ENCODE results near the gene DUOXA2. TPM values are rescaled to one million over a fixed set of nuclear protein-coding genes. Genes with fewer than 3 reads are reported as not detected.
A peak's percentile ranks its signal among the peaks of the same experiment; 100 is the strongest.

Gene DUOXA2
- total RNA-seq, 2 donors from 2014 or later, result not detected

- Histone ChIP-seq H3K4me1 (peaks cover 0 to 19% of the 10 kb centered on the region in 2 donors), H3K27me3 (no peaks in the 10 kb centered on the region), H3K9me3 (no peaks in the 10 kb centered on the region), H3K27ac (no peak overlapping the region), H3K4me3 (no peak overlapping the region), H3K36me3 (no peaks in the 10 kb centered on the region)
- no peak for DNase-seq (ENCODE audit: low spot score)
- TF ChIP-seq CTCF (IDR thresholded peaks at IDR 0.05), result no peak
Observed at GRCh38 chr15:45163508-45163856, 49.4 kb downstream of the DUOXA2 start.

- Histone ChIP-seq H3K27me3 (no peaks in the 10 kb centered on the region), H3K4me3 (no peak overlapping the region), H3K4me1 (peaks cover 0 to 19% of the 10 kb centered on the region in 2 donors), H3K27ac (no peak overlapping the region), H3K9me3 (no peaks in the 10 kb centered on the region), H3K36me3 (no peaks in the 10 kb centered on the region)
- DNase-seq (ENCODE audit: low spot score), result no peak
- no peak for TF ChIP-seq CTCF (IDR thresholded peaks at IDR 0.05)
Observed at GRCh38 chr15:45164914-45165313, 50.8 kb downstream of the DUOXA2 start.

- H3K27ac ChIP-seq, result no peak overlapping the region
- H3K27me3 ChIP-seq, result no peaks in the 10 kb centered on the region
- TF ChIP-seq CTCF (IDR thresholded peaks at IDR 0.05), result no peak
- no peak overlapping the region for H3K4me3 ChIP-seq
- H3K4me1 ChIP-seq, result peaks cover 0 to 19% of the 10 kb centered on the region in 2 donors
- no peaks in the 10 kb centered on the region for H3K9me3 ChIP-seq
- no peaks in the 10 kb centered on the region for H3K36me3 ChIP-seq
- no peak for DNase-seq (ENCODE audit: low spot score)
Observed at GRCh38 chr15:45165536-45165935, 51.4 kb downstream of the DUOXA2 start.

- H3K27me3 ChIP-seq, result no peaks in the 10 kb centered on the region
- H3K4me1 ChIP-seq, result peaks cover 0 to 19% of the 10 kb centered on the region in 2 donors
- DNase-seq (ENCODE audit: low spot score), result peak; percentile 87
- no peaks in the 10 kb centered on the region for H3K9me3 ChIP-seq
- H3K4me3 ChIP-seq, result peak overlapping the region; percentile 65 to 73
- no peaks in the 10 kb centered on the region for H3K36me3 ChIP-seq
- H3K27ac ChIP-seq, result peak overlapping the region; percentile 95
- TF ChIP-seq CTCF (IDR thresholded peaks at IDR 0.05), result peak in 1 of 2 donors; percentile 63
Observed at GRCh38 chr15:45166834-45167630, 52.9 kb downstream of the DUOXA2 start.

- Histone ChIP-seq H3K27ac (peak overlapping the region; percentile 95), H3K27me3 (no peaks in the 10 kb centered on the region), H3K4me1 (peaks cover 0 to 15% of the 10 kb centered on the region in 2 donors), H3K4me3 (peak overlapping the region; percentile 65 to 73), H3K9me3 (no peaks in the 10 kb centered on the region), H3K36me3 (no peaks in the 10 kb centered on the region)
- no peak for DNase-seq (ENCODE audit: low spot score)
- no peak for TF ChIP-seq CTCF (IDR thresholded peaks at IDR 0.05)
Observed at GRCh38 chr15:45167631-45168205, 53.6 kb downstream of the DUOXA2 start.

Other genes with a start within 250 kb of the DUOXA2 start
- gene TERB2, start 157.6 kb upstream of the DUOXA2 start, total RNA-seq, result not detected
- gene SORD, start 91.1 kb upstream of the DUOXA2 start, total RNA-seq, result 1 to 10 TPM; 5.7 to 9.0 TPM
- under 1 TPM; 0.08 to 0.11 TPM for gene DUOX2, start 154 bp upstream of the DUOXA2 start, total RNA-seq
- gene DUOXA1, start 15.6 kb downstream of the DUOXA2 start, total RNA-seq, result 1 to 10 TPM in 1 of 2 donors, under 1 TPM in 1; 0.41 to 2.7 TPM
- 1 to 10 TPM; 1.1 to 3.6 TPM for gene DUOX1, start 15.7 kb downstream of the DUOXA2 start, total RNA-seq
- 10 to 100 TPM in 1 of 2 donors, 1 to 10 TPM in 1; 4.7 to 12.0 TPM for gene SHF, start 73.6 kb downstream of the DUOXA2 start, total RNA-seq
- gene SLC28A2, start 137.9 kb downstream of the DUOXA2 start, total RNA-seq, result not detected

All from right atrium auricular region (tissue), 2 donors.